ENCODE measurements around the gene RNU1-3.
"Not testable (repeated sequence)": the region's sequence is repeated elsewhere in the genome, so short reads cannot be mapped to it uniquely, and the experiment has no call there.

DNA sequence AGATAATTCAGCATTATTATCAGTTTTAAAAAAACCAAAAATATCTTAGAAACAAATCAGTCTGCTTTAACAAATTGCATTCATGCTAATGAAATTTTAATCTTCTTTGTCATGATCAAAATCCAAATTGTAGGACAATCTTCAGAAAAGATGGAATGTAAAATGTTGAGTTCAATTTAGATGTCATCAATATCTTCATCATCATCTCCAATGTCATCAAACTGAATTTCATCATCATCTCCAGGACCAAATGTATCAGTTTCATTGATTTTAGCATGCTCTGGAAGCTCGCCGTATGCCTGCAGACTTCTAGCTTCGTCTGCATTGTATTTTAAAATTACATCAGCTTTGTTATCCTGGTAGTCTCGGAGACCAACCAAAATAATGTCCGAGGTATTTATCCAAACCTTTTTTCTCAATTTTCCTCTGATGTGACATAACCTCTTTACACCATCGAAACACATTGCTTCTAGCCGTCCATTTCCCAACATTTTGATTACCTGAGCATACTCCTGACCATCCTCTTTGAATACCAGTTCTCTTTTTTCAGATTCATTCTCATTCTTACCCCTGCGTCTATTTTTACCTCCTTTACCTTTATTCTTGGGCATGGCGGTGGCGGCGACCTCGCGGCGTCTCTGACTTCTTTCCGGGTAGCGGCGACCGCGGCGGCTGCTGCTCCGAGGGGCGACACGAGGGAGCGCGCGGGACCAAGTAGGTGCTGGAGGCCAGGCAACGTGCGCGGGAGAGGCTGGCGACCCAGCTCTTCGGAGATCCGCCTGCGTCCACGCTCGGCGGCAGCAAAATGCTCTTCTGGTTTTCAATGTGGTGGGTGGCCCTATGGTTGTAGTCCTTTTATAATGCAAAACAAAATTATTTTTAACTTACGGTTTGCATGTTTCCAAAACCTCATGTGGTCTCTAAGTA is 19.0 kb upstream of the RNU1-3 start:
- TF ChIP-seq, protein P1, sequence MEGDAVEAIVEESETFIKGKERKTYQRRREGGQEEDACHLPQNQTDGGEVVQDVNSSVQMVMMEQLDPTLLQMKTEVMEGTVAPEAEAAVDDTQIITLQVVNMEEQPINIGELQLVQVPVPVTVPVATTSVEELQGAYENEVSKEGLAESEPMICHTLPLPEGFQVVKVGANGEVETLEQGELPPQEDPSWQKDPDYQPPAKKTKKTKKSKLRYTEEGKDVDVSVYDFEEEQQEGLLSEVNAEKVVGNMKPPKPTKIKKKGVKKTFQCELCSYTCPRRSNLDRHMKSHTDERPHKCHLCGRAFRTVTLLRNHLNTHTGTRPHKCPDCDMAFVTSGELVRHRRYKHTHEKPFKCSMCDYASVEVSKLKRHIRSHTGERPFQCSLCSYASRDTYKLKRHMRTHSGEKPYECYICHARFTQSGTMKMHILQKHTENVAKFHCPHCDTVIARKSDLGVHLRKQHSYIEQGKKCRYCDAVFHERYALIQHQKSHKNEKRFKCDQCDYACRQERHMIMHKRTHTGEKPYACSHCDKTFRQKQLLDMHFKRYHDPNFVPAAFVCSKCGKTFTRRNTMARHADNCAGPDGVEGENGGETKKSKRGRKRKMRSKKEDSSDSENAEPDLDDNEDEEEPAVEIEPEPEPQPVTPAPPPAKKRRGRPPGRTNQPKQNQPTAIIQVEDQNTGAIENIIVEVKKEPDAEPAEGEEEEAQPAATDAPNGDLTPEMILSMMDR (IDR thresholded peaks at IDR 0.05), result not testable (repeated sequence)
- not testable (repeated sequence) for TF ChIP-seq POLR2A (IDR thresholded peaks at IDR 0.05)
